SHP77 treated with DMSO at 0.1 percent for 48 hours (cell line): ENCODE results near the gene SLC10A4.

Experiments
- DNase-seq: peaks from one replicate; lab custom pipeline; 2025; lab: John Stamatoyannopoulos, UW

Gene SLC10A4

DNA sequence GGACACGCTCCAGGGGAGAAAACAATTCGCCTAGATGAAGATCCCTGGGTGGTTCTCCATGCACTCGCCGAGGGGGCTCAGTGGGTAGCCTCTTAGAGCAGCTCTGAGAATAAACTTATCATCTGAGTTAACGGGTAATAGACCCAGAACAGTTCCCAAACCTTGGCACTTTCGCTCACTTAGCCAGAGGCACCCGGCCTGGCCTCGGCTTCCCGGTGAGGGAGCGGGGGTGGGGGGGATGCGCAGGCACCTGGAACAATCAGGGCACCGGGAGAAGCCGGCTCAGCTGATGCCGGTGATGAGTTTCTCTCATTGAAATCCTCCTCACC is 6.5 kb downstream of the SLC10A4 start:
- DNase-seq: no peak

DNA sequence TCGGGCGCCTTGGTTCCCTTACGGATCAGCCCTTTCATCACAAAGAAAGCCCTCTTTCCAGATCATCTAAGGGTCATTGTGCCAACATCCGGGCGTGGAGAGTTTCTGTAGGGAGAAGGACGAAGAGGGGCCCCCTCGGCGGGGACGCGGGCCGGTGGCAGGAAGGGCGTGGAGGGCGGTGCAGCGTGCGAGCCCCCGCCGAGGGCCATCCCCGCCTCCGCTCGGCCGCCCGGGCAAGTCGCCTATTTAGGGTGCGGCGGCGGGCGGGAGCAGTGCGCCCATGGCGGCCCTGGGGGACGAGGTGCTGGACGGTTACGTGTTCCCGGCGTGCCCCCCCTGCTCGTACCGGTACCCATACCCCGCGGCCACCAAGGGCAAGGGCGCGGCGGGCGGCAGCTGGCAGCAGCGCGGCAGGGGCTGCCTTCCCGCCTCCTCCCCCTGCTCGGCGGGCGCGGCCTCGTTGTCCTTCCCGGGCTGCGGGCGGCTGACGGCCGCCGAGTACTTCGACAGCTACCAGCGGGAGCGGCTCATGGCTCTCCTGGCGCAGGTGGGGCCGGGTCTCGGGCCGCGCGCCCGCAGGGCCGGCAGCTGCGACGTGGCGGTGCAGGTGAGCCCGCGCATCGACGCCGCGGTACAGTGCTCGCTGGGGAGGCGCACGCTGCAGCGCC is 7.0 kb downstream of the SLC10A4 start, which contains the start of gene ZAR1:
Gene ZAR1, plus strand, starts transcription at position 241 of the 668 bp plus-strand sequence. Its CDS starts 40 bp downstream, at position 281.
- DNase-seq: no peak

DNA sequence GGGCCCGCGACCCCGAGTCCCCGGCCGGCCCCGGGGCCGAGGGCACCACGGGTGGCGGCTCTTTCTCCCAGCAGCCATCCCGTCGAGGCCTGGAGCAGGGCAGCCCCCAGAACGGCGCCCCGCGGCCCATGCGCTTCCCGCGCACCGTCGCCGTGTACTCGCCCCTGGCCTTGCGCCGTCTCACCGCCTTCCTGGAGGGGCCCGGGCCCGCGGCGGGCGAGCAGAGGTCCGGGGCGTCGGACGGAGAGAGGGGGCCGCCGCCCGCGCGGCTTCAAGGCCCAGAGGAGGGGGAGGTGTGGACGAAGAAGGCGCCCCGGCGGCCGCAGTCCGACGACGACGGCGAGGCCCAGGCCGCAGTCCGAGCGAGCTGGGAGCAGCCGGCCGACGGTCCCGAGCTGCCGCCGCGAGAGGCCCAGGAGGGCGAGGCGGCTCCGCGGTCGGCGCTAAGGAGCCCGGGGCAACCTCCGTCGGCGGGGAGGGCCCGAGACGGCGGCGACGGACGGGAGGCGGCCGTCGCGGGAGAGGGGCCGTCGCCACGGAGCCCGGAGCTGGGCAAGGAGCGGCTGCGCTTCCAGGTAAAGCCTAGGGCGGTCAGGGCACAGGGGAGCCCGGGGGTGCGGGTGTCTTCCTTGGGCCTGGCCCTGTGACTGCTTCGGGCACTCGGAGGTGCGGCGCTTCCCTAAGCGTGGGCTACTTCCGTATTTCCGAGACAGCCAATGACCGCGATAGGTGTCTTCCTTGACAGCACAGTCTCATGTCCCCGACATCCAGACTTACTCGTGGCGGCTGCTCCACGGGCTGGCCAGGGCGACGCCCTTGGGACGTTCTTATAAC is 7.8 kb downstream of the SLC10A4 start:
- DNase-seq: no peak

DNA sequence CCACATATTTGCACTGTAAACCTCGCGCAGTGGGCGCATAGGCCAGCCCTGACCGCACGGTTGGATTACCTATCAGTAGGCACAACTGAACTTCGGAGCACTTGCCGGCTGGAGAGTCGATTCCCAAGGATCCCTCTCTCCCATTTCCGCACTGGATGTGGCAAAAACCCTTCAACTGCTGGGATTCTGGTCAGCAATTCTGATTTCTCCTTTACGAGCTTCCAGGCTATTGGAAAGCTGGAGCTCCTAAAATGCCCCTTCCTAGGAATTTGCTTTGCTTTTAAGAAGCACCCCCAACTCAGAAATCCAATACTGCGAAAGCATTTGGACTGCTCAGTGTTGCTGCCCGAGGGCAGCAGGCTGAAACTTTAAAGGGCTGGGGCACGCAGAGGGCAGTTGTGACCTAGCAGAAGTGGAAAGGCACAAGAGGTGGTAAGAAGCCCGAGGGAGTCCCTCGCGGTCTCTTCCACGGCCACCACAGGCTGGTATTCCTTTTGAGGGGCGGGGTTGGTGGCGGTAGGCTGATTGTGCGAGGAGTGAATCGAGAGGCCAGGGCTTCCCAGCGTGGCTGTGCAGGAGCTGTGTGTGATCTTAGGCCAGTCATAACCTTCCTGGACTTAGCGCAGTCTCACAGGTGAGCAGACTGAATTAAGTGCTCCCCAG is 8.5 kb downstream of the SLC10A4 start:
- DNase-seq: no peak

DNA sequence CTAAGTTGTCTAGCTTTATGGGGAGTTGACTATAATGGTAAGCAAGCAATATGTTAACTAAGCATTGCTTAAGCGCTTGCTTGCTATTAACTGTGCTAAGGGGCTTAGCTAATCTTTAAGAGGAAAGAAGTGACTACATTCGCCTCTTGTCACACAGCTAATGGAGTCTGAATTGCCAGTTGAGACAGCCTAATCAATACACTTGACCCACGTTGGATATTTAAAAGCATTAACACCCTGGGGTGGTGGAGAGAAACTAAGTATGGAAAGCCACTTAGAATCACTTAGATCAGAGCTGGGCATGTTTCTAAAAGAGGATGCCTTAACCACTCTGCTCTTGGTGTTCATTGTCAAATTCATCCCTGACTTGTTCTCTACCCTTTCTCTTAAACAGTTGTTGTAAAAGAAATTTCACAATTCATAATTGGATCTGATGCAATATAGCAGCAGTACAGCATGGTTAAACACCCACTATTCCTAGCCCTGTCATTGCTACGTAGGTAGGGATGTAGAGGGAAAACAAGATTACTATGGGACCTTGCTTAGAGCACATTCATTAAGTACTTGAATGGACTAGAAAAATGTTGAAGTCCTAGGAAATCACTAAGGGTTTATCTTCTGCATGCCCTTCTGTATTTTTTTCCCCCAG is 10.4 kb downstream of the SLC10A4 start:
- no peak for DNase-seq

DNA sequence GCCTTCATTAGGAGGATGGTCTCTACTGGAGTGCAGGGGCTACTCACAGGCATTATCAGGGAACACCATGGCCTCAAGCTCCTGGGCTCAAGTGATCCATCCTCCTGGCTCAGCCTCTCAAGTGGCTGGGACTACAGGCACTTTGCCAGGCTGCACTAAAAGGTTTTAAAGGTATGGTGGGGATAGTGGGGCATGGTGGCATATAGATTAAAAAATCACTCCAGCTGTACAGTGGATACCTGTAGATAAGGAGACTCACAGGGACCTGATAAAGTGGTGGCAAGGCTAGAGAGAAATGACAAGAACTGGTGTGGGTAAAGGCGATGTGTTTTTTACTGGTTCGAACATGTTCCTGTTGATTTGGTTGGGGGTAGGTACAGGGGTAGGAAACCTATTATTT is 12.8 kb downstream of the SLC10A4 start:
- no peak for DNase-seq

DNA sequence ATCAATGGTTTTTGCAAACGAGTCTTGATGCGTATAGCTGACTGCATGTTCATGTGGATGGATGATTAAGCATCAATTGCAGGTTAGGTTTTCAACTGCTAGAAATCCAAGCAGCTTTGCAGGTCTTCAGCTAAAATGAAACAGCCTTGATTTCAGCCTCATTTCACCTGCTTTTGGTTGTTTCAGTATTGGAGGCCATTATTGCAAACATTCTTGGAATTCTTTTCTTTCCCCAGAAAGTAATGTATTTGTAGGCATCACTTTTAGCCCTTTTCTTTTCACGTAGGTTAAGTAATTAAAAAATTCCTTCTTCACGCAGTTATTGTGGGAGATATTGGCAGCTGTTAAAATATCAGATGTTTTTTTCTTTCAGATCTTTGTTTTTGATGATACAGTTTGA is 15.8 kb downstream of the SLC10A4 start:
- DNase-seq: no peak

DNA sequence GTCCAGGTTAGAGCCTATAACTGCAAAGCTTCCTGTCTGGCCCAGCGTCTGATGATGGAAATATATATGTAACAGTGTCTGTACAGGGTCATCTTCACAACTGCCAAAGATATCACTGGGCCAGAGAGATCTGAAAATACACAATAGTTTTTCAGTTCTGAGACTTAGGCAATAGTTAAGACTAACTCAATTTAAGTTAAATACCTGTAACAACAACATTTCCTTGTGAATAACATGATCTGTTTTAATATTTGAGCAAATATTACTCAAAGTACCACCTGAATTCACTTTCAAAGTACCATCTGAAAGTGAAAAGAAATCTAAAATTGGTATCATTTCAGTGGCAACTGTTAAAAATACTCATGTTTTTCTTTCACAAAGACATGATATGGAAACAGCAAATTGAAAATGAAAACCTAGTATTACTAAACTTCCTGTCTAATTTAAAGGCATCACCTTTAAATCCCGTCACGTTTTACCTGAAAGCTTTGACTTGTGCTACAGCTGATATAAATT is 16.5 kb downstream of the SLC10A4 start:
- DNase-seq: no peak

DNA sequence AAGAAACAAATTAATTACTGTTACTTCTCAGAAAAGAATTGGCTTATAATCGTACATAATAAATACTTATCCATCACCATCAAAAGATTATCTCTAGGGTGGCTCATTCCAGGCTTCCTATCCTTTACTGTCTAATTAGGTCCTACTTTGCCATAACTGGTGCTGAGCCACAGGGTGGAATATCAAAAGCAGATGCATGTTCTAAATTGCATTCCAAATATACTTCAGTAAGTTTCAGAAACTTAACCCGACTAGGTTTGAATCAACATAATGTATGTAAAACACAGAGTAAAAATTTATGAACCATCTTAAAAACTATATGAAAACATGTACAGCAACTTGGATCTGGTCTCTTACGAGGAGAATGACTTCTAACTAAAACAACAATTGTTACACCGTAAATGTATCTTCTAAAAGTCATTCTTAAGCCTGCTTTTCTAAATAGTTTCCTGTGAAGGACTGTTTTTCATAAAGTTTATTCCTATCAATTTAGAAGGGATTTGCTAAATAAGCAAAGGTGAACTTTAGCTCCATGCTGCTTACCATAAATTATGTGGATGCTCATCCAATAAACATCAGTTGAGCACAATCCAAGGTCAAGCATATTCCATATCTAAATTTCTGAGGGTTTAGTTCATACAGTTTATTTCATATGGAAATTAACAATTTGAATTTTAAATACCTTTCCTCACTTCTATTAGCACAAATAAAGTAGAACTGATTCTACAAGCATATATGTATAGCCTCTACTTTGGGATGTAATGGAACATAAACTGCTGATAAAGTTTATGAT is 20.3 kb downstream of the SLC10A4 start:
- DNase-seq: no peak

DNA sequence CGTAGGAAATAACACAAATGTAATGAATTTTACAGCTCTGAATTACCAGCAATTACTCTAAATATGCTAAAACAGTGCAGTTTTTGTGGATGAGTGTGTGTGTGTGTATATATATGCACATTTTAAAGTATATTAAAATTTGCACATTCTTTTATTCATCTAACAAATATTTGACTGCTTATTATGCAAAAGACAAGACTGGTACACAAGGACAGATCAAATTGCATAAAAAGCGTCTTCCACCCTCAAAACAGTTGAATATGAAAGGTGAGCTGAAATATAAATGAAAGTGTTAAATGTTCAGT is 20.8 kb downstream of the SLC10A4 start:
- DNase-seq: no peak

DNA sequence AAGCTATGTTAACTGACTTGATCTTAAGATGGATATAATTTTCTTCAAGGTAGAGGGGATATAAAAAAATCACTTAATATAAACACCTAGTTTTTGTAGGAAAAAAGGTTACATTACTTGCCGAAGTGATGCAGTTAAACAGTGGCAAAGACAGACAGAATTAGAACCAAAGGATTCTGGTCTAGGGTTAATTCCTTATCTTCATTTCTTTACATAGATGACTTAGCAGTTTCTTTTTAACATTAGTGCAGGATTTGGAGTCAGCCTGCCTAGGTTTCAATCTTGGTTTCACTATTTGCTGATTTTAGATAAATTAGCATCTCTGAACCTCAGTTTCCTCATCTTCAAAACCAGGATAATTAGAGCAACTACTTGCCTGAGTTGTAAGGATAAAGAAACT is 21.2 kb downstream of the SLC10A4 start:
- no peak for DNase-seq

DNA sequence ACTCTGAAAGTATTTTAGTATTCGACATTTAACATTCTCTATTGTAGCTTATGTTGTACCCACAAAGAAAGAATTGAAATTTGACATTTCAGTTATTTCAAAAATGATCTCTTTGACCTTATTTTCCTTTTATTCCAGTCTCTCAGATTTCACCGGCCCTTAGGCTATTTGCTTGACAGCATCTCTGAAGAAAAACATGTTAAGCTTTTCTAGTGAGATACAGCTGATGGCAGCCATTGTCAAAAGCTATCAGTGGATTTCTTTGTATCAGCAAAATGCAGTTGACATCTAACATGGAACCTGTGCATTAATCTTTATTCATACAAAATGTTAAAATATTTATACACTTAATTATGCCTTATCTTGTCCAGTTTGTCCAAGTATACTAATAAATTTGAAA is 23.6 kb downstream of the SLC10A4 start:
- no peak for DNase-seq

DNA sequence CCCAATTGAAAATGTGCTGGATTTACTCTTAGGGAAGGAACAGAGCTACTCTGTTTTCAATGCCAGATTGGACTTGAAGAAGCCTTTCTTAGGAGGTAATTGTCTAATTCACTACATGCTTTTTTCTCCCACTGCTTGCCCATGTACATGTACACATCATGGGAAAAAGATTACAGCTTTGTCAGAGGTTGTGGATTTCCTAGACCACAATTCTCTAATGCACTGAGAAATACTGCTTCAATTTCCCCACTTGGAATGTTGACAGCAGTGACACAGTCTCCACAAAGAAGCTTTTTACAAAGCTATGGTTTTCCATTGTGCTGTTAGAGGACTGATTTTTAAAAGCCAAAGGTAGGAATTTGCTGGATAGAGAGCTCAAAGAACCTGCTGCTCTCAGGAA is 26.4 kb downstream of the SLC10A4 start:
- no peak for DNase-seq

DNA sequence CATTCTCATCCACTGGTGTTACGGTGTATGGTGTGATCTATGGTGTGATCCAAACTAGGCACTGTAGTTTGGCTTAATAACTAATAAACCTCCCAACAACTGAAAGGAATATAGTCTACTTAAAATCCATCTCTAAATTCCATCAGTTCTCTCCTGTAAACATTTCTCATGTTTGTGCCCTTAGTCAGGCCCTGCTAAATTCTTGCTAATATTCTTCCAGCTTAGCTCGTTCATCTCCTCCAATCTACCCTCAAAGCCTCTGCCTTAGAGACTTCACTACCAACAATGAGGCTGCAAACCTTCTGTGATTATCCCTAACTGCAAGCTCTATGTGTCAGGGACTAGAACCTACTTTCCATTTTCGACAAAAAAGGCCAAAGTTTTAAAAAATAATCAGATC is 35.0 kb downstream of the SLC10A4 start:
- no peak for DNase-seq

DNA sequence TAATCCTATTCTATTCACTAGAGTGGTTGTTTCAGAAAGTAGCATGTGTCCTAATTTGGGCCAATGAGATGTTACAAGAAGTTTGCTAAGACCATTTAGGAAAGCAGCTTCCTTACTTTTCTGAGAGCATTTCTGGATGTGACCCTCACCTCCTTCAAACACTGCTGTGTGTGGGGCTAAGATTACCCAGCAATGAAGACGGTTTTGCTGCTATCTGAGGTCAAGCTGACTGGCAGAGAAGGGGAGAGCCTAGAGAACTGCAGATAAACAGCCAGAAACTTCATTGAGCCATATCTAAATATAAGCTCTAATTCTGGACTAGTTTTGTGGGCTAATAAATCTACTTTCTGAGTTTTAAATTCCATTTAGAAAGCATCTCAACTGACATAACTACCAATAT is 43.3 kb downstream of the SLC10A4 start:
- DNase-seq: no peak

DNA sequence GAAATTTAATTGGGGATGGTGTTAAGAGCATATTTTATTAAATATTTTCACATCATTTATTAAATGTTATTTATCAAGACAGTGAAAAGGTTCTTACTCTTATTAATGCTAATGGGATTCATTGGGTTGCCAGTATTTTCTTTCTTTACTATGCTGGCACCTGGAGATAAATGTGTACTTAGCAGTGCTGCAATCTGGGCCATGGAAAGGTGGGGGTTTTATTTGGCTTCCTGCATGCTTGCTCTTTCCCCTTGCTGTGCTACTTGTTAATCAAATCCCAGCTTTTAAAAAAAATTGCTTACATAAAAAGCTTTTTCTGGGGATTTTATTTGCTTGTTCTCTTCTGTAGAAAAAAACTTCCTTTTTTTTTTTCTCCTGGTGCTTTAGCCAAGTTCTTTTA is 55.2 kb downstream of the SLC10A4 start:
- no peak for DNase-seq
